Measurements from ENCODE around the gene CSRNP2. TPM values are rescaled to one million over a fixed set of nuclear protein-coding genes. Genes with fewer than 3 reads are reported as not detected.

Gene CSRNP2
- total RNA-seq, 1 experiment from 2014 or later: 18.9 TPM

- intact Hi-C loops (cut with micrococcal nuclease): loop anchor here (2.0 kb wide), 1 partner anchor 261 kb away; the partner anchor contains the start of gene ATF1
- ATAC-seq: peak; percentile 80
- no peaks in the 10 kb centered on the region for H4K20me1 ChIP-seq (ENCODE audit: low read length)
- H3K36me3 ChIP-seq (ENCODE audit: low read depth, low read length): no peaks in the 10 kb centered on the region
- H3K9me2 ChIP-seq (replicated peaks; ENCODE audit: low read length): no peaks in the 10 kb centered on the region
- BruUV-seq (replicated peaks): no TSS peak
- peak; percentile 94 for DNase-seq
- H3K79me2 ChIP-seq (ENCODE audit: low read length): peaks cover 48% of the 10 kb centered on the region
- no peaks in the 10 kb centered on the region for H3F3A ChIP-seq (ENCODE audit: low read length, unreplicated experiment)
- peak within 1 kb of the TSS; percentile 82 for H3K9ac ChIP-seq (ENCODE audit: low read length)
- peak within 1 kb of the TSS; percentile 83 for H3K4me3 ChIP-seq (ENCODE audit: low read length)
- peak within 1 kb of the TSS; percentile 82 for H3K27ac ChIP-seq (ENCODE audit: low read length)
- peaks cover 34% of the 10 kb centered on the region for H3K4me1 ChIP-seq (ENCODE audit: insufficient read depth, low read length)
- H3K4me2 ChIP-seq (ENCODE audit: low read length): peak within 1 kb of the TSS; percentile 95
- no peaks in the 10 kb centered on the region for H3K27me3 ChIP-seq (ENCODE audit: low read length)
- POLR2A ChIA-PET (ENCODE audit: unreplicated experiment): interaction anchor here (0.6 to 0.7 kb wide), 3 partner anchors 20 to 1240 kb away, joined by 3 to 4 read pairs (median 3); partner anchors contain the start of gene ATF1
- H2AFZ ChIP-seq (ENCODE audit: low read length): peak within 1 kb of the TSS; percentile 80
- CTCF ChIA-PET: interaction anchor here (0.8 kb wide), 1 partner anchor 261 kb away, joined by 4 read pairs; no protein-coding TSS in a partner anchor
- TF ChIP-seq EZH2 (IDR thresholded peaks at IDR 0.05; ENCODE audit: low read length, unreplicated experiment) (no peak), CTCF (conservative IDR thresholded peaks at IDR 0.05; ENCODE audit: low read depth, low read length) (no peak), EZH2phosphoT487 (IDR thresholded peaks at IDR 0.05; ENCODE audit: borderline replicate concordance, low read length) (no peak)
- no peaks in the 10 kb centered on the region for H3K9me3 ChIP-seq (ENCODE audit: low read length)
Observed at GRCh38 chr12:51025836-51026638, 57.4 kb downstream of the CSRNP2 start, which contains the start of gene SLC11A2. SLC11A2 (minus strand) TSS chr12:51026384; CDS start chr12:51010728, 15,656 bp downstream.

DNA sequence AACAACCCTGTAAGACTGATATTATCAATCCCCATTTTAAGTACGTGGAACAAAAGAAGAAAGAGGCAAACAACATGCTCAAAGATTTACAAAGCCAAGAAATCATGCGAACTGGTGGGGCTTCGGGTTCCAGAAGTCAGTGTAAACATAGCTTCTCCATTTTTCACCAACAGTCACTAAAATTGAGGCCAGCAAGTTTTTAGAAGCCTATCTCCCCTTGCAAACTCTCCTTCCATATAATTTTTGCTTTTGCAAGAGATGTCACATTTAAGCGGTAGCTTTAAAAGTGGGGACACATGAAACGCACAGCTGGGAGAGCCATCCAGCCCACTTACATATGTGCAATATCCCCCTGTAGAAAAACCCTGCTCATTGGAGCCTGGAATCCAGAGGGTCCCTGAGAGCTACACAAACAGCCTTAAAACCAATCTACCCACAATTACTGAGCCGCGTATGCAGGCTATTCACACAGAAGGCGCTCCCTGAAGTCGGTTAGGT is 58.0 kb downstream of the CSRNP2 start:
- peak overlapping the region; percentile 83 for H3K4me3 ChIP-seq (ENCODE audit: low read length)
- H3F3A ChIP-seq (ENCODE audit: low read length, unreplicated experiment): no peaks in the 10 kb centered on the region
- ATAC-seq (no peak), DNase-seq (no peak)
- peak overlapping the region; percentile 95 for H3K4me2 ChIP-seq (ENCODE audit: low read length)
- peaks cover 54% of the 10 kb centered on the region for H3K79me2 ChIP-seq (ENCODE audit: low read length)
- ChIA-PET POLR2A (ENCODE audit: unreplicated experiment) (no interaction called here), CTCF (no interaction called here)
- no peaks in the 10 kb centered on the region for H4K20me1 ChIP-seq (ENCODE audit: low read length)
- no peaks in the 10 kb centered on the region for H3K36me3 ChIP-seq (ENCODE audit: low read depth, low read length)
- H3K9ac ChIP-seq (ENCODE audit: low read length): peak overlapping the region; percentile 82
- H3K4me1 ChIP-seq (ENCODE audit: insufficient read depth, low read length): peaks cover 34% of the 10 kb centered on the region
- TF ChIP-seq EZH2 (IDR thresholded peaks at IDR 0.05; ENCODE audit: low read length, unreplicated experiment): no peak
- H3K9me3 ChIP-seq (ENCODE audit: low read length): no peaks in the 10 kb centered on the region
- H3K27me3 ChIP-seq (ENCODE audit: low read length): no peaks in the 10 kb centered on the region
- BruUV-seq (replicated peaks): no TSS peak
- peak overlapping the region; percentile 82 for H3K27ac ChIP-seq (ENCODE audit: low read length)
- no peaks in the 10 kb centered on the region for H3K9me2 ChIP-seq (replicated peaks; ENCODE audit: low read length)
- peak overlapping the region; percentile 80 for H2AFZ ChIP-seq (ENCODE audit: low read length)
- intact Hi-C loops (cut with micrococcal nuclease): loop anchor here (2.0 kb wide), 1 partner anchor 261 kb away; the partner anchor contains the start of gene ATF1

DNA sequence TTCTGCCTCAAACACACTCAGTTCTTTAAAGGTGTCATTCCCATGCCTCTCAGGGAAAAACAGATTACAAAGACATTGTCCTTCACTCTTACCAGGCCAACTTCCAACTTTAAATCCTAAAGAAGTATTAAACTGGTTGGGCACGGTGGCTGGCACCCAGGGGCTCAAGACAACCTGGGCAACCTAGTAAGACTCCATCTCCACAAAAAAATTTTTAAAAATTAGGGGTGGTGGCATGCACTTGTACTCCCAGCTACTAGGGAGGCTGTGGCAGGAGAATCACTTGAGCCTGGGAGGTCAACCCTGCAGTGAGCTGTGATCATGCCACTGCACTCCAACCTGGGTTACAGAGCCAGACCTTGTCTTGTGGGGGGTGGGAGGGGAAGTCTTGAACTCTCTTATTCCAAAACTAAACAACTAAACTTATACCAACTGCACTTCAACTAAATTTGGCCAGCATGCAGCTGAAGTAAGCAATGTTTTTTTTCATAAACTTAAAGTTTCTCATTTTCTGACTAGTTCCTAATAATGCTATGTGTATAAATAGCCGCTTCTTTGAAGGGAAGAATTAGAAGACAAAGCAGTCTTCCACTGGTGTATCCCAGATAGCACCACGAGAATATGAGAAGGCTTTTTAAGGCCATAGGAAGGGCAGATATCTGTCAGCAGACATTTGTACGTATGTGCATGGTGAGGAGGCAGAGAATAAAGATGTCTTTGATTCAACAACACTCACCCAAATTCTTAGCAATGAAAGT is 59.6 kb downstream of the CSRNP2 start:
- Histone ChIP-seq H3F3A (ENCODE audit: low read length, unreplicated experiment) (no peaks in the 10 kb centered on the region), H3K36me3 (ENCODE audit: low read depth, low read length) (no peaks in the 10 kb centered on the region), H4K20me1 (ENCODE audit: low read length) (no peaks in the 10 kb centered on the region), H3K9ac (ENCODE audit: low read length) (peak overlapping the region; percentile 68), H3K27ac (ENCODE audit: low read length) (peak overlapping the region; percentile 82), H3K79me2 (ENCODE audit: low read length) (peaks cover 70% of the 10 kb centered on the region), H3K4me2 (ENCODE audit: low read length) (peak overlapping the region; percentile 95), H3K27me3 (ENCODE audit: low read length) (no peaks in the 10 kb centered on the region), H3K9me3 (ENCODE audit: low read length) (no peaks in the 10 kb centered on the region), H3K4me1 (ENCODE audit: insufficient read depth, low read length) (peaks cover 31% of the 10 kb centered on the region), H3K4me3 (ENCODE audit: low read length) (peak overlapping the region; percentile 83), H3K9me2 (replicated peaks; ENCODE audit: low read length) (no peaks in the 10 kb centered on the region), H2AFZ (ENCODE audit: low read length) (peak overlapping the region; percentile 67)
- ChIA-PET POLR2A (ENCODE audit: unreplicated experiment) (interaction anchor here (0.6 kb wide), 1 partner anchor 284 kb away, joined by 3 read pairs; no protein-coding TSS in a partner anchor), CTCF (no interaction called here)
- TF ChIP-seq EZH2 (IDR thresholded peaks at IDR 0.05; ENCODE audit: low read length, unreplicated experiment): no peak
- TF ChIP-seq EZH2phosphoT487 (IDR thresholded peaks at IDR 0.05; ENCODE audit: borderline replicate concordance, low read length): no peak
- TF ChIP-seq CTCF (conservative IDR thresholded peaks at IDR 0.05; ENCODE audit: low read depth, low read length): no peak
- DNase-seq (peak; percentile 33), ATAC-seq (no peak)
- no TSS peak for BruUV-seq (replicated peaks)
- intact Hi-C loops (cut with micrococcal nuclease): loop anchor here (2.0 kb wide), 1 partner anchor 259 kb away; the partner anchor contains the start of gene ATF1

Measured in PC-3 (cell line).